ENCODE measurements around the gene HSD3B7. TPM values are rescaled to one million over a fixed set of nuclear protein-coding genes. Genes with fewer than 3 reads are reported as not detected.

HSD3B7 gene
- total RNA-seq, 1 donor from 2014 or later: 12.5 TPM

DNA sequence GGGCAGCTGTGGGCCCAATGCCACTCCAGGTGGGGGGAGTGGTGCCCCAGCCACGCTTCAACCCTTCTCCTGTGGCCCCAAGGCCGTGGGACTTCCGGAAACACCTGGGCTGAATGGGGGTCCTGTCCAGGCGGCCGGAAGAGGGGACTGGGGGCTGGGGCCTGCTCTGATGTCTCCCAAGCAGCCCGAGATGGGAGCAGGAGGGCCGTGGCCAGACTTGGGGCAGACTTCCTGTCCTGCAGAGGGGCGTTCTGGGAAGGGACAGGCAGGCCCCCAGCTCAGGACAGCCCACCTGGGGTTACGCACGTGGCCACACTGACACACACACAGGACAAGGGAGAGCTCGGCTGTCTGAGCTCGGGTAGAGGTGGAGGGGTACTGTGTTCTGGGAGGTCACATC, 5.1 kb downstream of the HSD3B7 start:
- no peaks in the 10 kb centered on the region for H3K9me3 ChIP-seq (ENCODE audit: control insufficient read depth in 3 of 3, low read length in 3 of 3)
- no peak overlapping the region for H3K4me3 ChIP-seq (ENCODE audit: low read length in 3 of 3)
- no peak overlapping the region for H3K27ac ChIP-seq (ENCODE audit: low read depth, low read length)
- H3K36me3 ChIP-seq (ENCODE audit: control insufficient read depth in 3 of 3, insufficient read depth in 3 of 3, low read length in 3 of 3): peaks cover 5 to 14% (median 8%) of the 10 kb centered on the region in 3 donors
- peaks cover 12 to 14% (median 14%) of the 10 kb centered on the region in 3 donors for H3K4me1 ChIP-seq (ENCODE audit: control insufficient read depth in 3 of 3, insufficient read depth in 3 of 3, low read length in 3 of 3)
- H3K9ac ChIP-seq (ENCODE audit: low read depth in 1 of 3, low read length in 3 of 3): no peak overlapping the region
- H3K27me3 ChIP-seq (ENCODE audit: control insufficient read depth in 3 of 3, insufficient read depth in 3 of 3, low read length in 3 of 3): no peaks in the 10 kb centered on the region

DNA sequence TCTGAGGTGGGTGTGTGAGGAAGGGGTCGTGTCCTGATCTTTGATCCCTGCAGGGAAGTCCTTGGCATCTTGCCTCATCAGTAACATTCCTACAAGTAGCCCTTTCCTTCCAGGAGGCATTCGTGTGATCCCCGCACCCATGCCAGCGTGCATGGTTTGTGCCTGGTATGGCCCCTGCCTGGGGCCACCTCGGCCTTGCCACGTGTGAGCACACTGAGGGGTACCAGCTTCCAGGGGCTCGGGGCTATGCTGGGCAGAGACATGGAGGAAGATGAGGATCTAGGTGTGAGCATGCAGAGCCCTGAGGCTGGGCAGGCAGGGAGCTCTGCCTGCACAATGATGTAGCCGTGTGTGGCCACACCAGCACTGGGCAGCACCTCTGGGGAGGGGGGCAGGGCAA, 6.0 kb downstream of the HSD3B7 start:
- H3K36me3 ChIP-seq (ENCODE audit: control insufficient read depth in 3 of 3, insufficient read depth in 3 of 3, low read length in 3 of 3): peaks cover 5 to 14% (median 8%) of the 10 kb centered on the region in 3 donors
- peaks cover 3 to 5% (median 4%) of the 10 kb centered on the region in 3 donors for H3K4me1 ChIP-seq (ENCODE audit: control insufficient read depth in 3 of 3, insufficient read depth in 3 of 3, low read length in 3 of 3)
- H3K9me3 ChIP-seq (ENCODE audit: control insufficient read depth in 3 of 3, low read length in 3 of 3): no peaks in the 10 kb centered on the region
- H3K27ac ChIP-seq (ENCODE audit: low read depth, low read length): no peak overlapping the region
- no peak overlapping the region for H3K4me3 ChIP-seq (ENCODE audit: low read length in 3 of 3)
- H3K27me3 ChIP-seq (ENCODE audit: control insufficient read depth in 3 of 3, insufficient read depth in 3 of 3, low read length in 3 of 3): no peaks in the 10 kb centered on the region
- no peak overlapping the region for H3K9ac ChIP-seq (ENCODE audit: low read depth in 1 of 3, low read length in 3 of 3)

DNA sequence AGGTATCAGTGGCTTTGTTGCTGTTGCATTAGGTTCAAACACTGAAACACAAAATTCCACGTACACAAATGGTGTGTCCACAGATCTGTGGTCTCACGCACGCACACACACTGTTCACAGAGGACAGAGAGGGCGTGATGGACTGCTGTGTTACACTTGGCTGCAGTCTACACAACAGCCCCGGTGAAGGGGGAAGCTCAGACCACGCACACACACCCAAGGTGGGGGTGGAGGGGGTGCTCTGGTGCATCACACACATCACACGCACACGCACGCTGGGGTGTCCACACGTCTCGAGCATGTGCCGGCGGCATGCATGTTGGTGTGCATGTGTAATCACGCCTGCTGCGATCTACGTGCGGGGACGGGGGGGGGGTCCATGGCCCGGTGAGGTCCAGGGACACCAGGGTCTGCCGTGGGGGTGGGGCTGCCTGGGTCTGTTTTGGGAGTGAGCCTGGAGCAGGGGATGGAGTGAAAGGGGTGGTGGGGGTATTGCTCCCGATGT, 7.3 kb downstream of the HSD3B7 start:
- no peak overlapping the region for H3K4me3 ChIP-seq (ENCODE audit: low read length in 3 of 3)
- no peaks in the 10 kb centered on the region for H3K27me3 ChIP-seq (ENCODE audit: control insufficient read depth in 3 of 3, insufficient read depth in 3 of 3, low read length in 3 of 3)
- no peak overlapping the region for H3K9ac ChIP-seq (ENCODE audit: low read depth in 1 of 3, low read length in 3 of 3)
- H3K4me1 ChIP-seq (ENCODE audit: control insufficient read depth in 3 of 3, insufficient read depth in 3 of 3, low read length in 3 of 3): peaks cover under 1 to 4% (median under 1%) of the 10 kb centered on the region in 3 donors
- H3K9me3 ChIP-seq (ENCODE audit: control insufficient read depth in 3 of 3, low read length in 3 of 3): no peaks in the 10 kb centered on the region
- H3K36me3 ChIP-seq (ENCODE audit: control insufficient read depth in 3 of 3, insufficient read depth in 3 of 3, low read length in 3 of 3): peaks cover 0 to 8% (median 3%) of the 10 kb centered on the region in 3 donors
- no peak overlapping the region for H3K27ac ChIP-seq (ENCODE audit: low read depth, low read length)

DNA sequence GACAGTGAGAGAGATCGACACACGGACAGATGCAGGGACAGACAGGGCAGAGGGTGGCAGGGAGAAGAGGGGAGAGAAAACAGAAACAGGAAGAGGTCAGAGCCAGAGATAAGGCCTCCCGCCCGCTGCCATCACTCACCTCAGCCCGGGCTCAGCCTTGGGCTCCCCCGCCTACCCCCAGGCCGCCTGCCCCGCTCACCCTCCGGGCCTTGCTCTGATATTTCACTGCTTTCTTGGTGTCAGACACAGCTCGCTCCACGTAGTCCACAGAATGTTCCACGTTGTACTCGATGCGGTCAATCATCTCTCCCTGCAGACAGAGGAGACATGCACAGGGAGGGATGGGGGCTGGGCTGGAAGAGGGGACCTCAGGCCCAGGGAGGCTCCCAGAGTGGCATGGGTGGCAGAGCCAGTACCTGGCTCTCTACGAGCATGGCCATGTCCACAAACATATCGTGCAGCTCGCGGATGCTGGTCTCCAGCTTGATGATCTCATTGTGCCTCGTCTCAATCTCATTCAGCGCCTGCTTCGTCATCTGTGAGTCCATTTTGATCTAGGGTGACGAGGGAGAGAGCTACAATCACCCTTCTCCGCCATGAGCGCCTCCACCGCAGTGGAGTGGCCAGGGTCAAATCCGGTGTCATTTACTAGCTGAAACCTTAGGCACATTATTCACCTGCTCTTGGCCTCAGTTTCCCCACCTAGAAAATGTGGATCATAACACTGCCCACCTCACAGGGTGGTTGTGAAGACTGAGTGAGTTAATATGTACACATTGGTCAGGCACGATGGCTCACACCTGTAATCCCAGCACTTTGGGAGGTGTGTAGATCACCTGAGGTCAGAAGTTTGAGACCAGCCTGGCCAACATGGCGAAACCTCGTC, 8.2 kb downstream of the HSD3B7 start:
- H3K27me3 ChIP-seq (ENCODE audit: control insufficient read depth in 3 of 3, insufficient read depth in 3 of 3, low read length in 3 of 3): peaks cover 0 to 2% (median 0%) of the 10 kb centered on the region in 3 donors
- no peak overlapping the region for H3K4me3 ChIP-seq (ENCODE audit: low read length in 3 of 3)
- no peak overlapping the region for H3K9ac ChIP-seq (ENCODE audit: low read depth in 1 of 3, low read length in 3 of 3)
- H3K9me3 ChIP-seq (ENCODE audit: control insufficient read depth in 3 of 3, low read length in 3 of 3): no peaks in the 10 kb centered on the region
- peaks cover 4 to 10% (median 7%) of the 10 kb centered on the region in 3 donors for H3K4me1 ChIP-seq (ENCODE audit: control insufficient read depth in 3 of 3, insufficient read depth in 3 of 3, low read length in 3 of 3)
- no peaks in the 10 kb centered on the region for H3K36me3 ChIP-seq (ENCODE audit: control insufficient read depth in 3 of 3, insufficient read depth in 3 of 3, low read length in 3 of 3)
- no peak overlapping the region for H3K27ac ChIP-seq (ENCODE audit: low read depth, low read length)

DNA sequence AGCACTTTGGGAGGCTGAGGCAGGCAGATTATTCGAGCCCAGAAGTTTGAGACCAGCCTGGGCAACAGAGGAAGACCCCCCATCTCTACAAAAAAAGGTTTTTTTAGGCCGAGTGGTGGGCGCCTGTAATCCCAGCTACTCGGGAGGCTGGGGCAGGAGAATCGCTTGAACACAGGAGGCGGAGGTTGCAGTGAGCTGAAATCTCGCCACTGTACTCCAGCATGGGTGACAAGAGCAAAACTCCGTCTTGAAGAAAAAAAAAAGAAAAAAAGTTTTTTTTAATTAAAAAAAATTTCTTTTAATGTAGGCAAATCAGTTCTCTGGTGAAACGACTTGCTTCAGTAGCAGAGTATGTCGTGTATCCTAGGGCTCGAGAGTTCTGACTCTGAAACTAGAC, 10.9 kb downstream of the HSD3B7 start:
- Histone ChIP-seq H3K27ac (ENCODE audit: low read depth, low read length) (peak overlapping the region; percentile 74), H3K9ac (ENCODE audit: low read depth in 1 of 3, low read length in 3 of 3) (peak overlapping the region; percentile 43 to 76 (median 43)), H3K4me1 (ENCODE audit: control insufficient read depth in 3 of 3, insufficient read depth in 3 of 3, low read length in 3 of 3) (peaks cover 4 to 10% (median 7%) of the 10 kb centered on the region in 3 donors)

DNA sequence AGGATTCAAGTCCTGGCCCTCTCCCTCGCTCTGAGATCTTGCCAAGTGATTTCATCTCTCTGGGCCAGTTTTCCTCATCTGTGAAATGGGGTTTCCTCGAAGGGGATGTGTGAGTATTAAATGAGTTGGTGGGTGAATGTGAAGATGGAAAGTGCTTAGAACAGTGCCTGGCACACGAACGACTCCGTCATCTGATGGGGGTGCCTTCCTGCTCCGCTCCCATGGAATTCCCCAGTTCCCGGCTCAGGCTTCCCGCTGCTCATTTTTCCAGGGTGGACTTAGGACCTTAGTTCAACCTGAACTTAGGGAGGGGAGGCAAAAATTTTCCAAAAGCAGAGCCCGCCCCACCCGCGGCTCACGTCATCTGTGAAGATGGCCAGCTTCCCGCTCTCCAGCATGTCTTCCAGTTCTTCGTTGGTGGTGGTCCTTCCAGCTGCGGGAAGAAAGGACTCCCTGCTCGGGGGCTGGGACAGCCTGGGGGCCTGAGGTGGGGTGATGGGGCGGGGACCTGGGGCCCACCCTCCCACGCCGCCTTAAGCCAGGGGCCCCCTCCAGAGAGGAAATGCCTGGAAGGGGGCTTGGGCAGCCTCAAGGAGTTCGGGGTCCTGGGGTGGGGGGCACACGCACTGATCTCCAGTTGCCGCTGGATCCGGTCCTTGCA, 11.4 kb downstream of the HSD3B7 start:
- no peaks in the 10 kb centered on the region for H3K36me3 ChIP-seq (ENCODE audit: control insufficient read depth in 3 of 3, insufficient read depth in 3 of 3, low read length in 3 of 3)
- peak overlapping the region; percentile 74 for H3K27ac ChIP-seq (ENCODE audit: low read depth, low read length)
- no peaks in the 10 kb centered on the region for H3K9me3 ChIP-seq (ENCODE audit: control insufficient read depth in 3 of 3, low read length in 3 of 3)
- peaks cover 4 to 10% (median 7%) of the 10 kb centered on the region in 3 donors for H3K4me1 ChIP-seq (ENCODE audit: control insufficient read depth in 3 of 3, insufficient read depth in 3 of 3, low read length in 3 of 3)
- peak overlapping the region; percentile 55 to 85 (median 77) for H3K4me3 ChIP-seq (ENCODE audit: low read length in 3 of 3)
- H3K27me3 ChIP-seq (ENCODE audit: control insufficient read depth in 3 of 3, insufficient read depth in 3 of 3, low read length in 3 of 3): peaks cover 0 to 2% (median 0%) of the 10 kb centered on the region in 3 donors
- H3K9ac ChIP-seq (ENCODE audit: low read depth in 1 of 3, low read length in 3 of 3): peak overlapping the region; percentile 43 to 76 (median 47)

More for the DNA sequence above, 10.9 kb downstream of the HSD3B7 start:
- H3K4me3 ChIP-seq (ENCODE audit: low read length in 3 of 3): peak overlapping the region in 1 of 3 donors; percentile 77
- peaks cover 0 to 2% (median 0%) of the 10 kb centered on the region in 3 donors for H3K27me3 ChIP-seq (ENCODE audit: control insufficient read depth in 3 of 3, insufficient read depth in 3 of 3, low read length in 3 of 3)
- H3K9me3 ChIP-seq (ENCODE audit: control insufficient read depth in 3 of 3, low read length in 3 of 3): no peaks in the 10 kb centered on the region
- H3K36me3 ChIP-seq (ENCODE audit: control insufficient read depth in 3 of 3, insufficient read depth in 3 of 3, low read length in 3 of 3): no peaks in the 10 kb centered on the region

DNA sequence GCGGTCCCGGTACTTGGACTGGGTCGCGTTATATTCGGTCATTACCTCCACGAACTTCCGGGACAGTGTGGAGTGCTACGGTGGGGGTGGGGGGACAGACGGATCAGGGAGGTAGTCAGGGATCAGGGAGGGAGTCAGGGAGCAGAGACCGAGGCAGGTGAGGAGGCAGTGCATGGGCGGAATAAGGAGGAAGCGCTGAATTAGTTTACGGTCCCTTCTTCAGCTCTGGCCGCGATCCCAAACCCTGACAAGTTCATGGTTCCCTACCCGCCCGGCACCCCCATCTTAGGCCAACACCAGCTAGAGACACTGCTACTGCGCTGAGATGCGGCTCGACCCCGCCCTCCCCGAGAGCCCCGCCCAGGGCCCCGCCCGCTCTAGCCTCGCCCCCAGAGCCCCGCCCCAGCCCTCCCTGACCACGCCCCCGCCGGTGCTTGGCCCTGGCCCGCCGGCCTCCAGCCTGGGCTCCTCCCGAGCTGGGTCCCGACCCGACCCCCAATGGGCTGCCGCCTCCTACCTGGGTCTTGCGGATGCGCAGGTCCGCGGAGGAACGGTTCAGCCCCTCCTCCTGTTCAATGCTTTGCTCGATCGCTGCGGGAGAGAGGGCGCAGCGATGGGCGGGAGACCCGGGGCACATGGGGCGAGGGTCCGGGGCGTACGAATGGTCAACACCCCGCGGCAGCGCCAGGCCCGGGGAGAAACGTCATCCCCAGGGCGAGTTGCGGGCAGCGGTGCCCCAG, 12.1 kb downstream of the HSD3B7 start:
- Histone ChIP-seq H3K4me1 (ENCODE audit: control insufficient read depth in 3 of 3, insufficient read depth in 3 of 3, low read length in 3 of 3) (peaks cover 4 to 13% (median 7%) of the 10 kb centered on the region in 3 donors), H3K36me3 (ENCODE audit: control insufficient read depth in 3 of 3, insufficient read depth in 3 of 3, low read length in 3 of 3) (no peaks in the 10 kb centered on the region), H3K27ac (ENCODE audit: low read depth, low read length) (peak overlapping the region; percentile 74), H3K4me3 (ENCODE audit: low read length in 3 of 3) (peak overlapping the region; percentile 55 to 85 (median 77)), H3K27me3 (ENCODE audit: control insufficient read depth in 3 of 3, insufficient read depth in 3 of 3, low read length in 3 of 3) (peaks cover 0 to 5% (median 4%) of the 10 kb centered on the region in 3 donors), H3K9ac (ENCODE audit: low read depth in 1 of 3, low read length in 3 of 3) (peak overlapping the region; percentile 47 to 76 (median 65)), H3K9me3 (ENCODE audit: control insufficient read depth in 3 of 3, low read length in 3 of 3) (no peaks in the 10 kb centered on the region)

DNA sequence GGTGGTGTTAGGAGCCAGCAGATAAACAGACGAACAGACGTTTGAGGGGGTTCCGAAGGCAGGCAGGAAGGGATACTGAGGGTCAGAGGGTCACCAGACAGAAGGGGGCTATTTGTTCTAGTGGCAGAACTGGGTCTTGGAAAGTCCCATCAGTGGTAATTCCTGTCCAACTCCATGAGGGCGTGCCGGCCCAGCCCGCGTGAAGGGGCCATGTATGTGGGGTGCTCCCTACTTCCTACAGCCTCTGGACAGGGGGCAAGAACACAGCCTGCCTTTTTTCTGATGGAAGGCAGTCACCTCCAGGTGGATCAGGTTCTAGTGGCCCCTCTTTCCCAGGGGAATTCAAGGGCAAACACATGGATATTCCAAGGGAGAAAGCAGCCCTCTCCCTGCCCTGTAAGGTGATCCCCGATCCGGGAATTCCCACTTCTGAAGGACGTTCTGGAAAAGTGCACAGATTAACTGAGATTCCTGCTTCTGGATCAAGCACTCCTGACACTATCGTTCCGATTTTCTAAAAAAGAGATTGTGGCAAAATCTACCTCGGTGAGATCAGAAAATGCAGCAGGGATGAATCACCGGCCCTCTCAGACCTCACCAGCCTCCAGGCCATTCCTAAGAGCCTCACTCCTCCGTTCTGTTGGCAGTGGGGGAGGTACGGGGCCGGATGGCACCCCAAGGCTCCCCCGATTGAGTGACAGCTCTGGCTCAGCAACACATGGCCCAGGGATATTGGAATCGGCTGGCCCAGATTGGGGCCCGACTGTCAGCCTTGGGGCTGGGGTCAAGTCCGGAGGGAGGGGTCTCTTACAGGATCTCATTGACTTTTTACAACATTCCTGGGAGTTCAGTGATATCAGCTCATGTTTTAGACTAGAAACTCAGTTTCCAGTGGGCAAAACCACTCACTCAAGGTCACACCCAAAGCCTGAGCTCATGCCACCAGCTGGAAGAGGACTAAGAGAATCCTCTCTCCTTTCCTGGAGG, 13.0 kb downstream of the HSD3B7 start:
- peak overlapping the region; percentile 47 for H3K27ac ChIP-seq (ENCODE audit: low read depth, low read length)
- H3K9ac ChIP-seq (ENCODE audit: low read depth in 1 of 3, low read length in 3 of 3): peak overlapping the region; percentile 30 to 76 (median 65)
- H3K36me3 ChIP-seq (ENCODE audit: control insufficient read depth in 3 of 3, insufficient read depth in 3 of 3, low read length in 3 of 3): no peaks in the 10 kb centered on the region
- peak overlapping the region; percentile 55 to 74 (median 68) for H3K4me3 ChIP-seq (ENCODE audit: low read length in 3 of 3)
- H3K4me1 ChIP-seq (ENCODE audit: control insufficient read depth in 3 of 3, insufficient read depth in 3 of 3, low read length in 3 of 3): peaks cover 4 to 16% (median 9%) of the 10 kb centered on the region in 3 donors
- peaks cover 2 to 12% (median 8%) of the 10 kb centered on the region in 3 donors for H3K27me3 ChIP-seq (ENCODE audit: control insufficient read depth in 3 of 3, insufficient read depth in 3 of 3, low read length in 3 of 3)
- no peaks in the 10 kb centered on the region for H3K9me3 ChIP-seq (ENCODE audit: control insufficient read depth in 3 of 3, low read length in 3 of 3)
